Kidney tubule cell (primary cell): ENCODE measurements around the gene CCDC57.

ENCODE experiments used
- DNase-seq: peaks from one replicate; pipeline ENCODE4 v3.0.0-alpha.2; 2018; ENCODE audit warnings: low spot score

Gene CCDC57

GRCh38 chr17:82061047-82061925 is 151.4 kb downstream of the CCDC57 start:
- no peak for DNase-seq

- DNase-seq, result no peak
These were observed 152.0 kb downstream of the CCDC57 start for GRCh38 chr17:82060614-82061013.

- no peak for DNase-seq
These were observed 152.7 kb downstream of the CCDC57 start for GRCh38 chr17:82060001-82060380.

- no peak for DNase-seq
These were observed 153.2 kb downstream of the CCDC57 start for GRCh38 chr17:82059272-82060000.

GRCh38 chr17:82058855-82059249 is 153.8 kb downstream of the CCDC57 start:
- DNase-seq, result no peak

- no peak for DNase-seq
These were observed 154.3 kb downstream of the CCDC57 start for GRCh38 chr17:82058230-82058854.

- DNase-seq, result no peak
These were observed 155.7 kb downstream of the CCDC57 start for GRCh38 chr17:82056729-82057621.

- DNase-seq, result no peak
These were observed 156.5 kb downstream of the CCDC57 start for GRCh38 chr17:82055965-82056728.

- no peak for DNase-seq
These were observed 157.3 kb downstream of the CCDC57 start for GRCh38 chr17:82055023-82055964.

- DNase-seq, result no peak
These were observed 158.2 kb downstream of the CCDC57 start for GRCh38 chr17:82054351-82055022.

GRCh38 chr17:82053556-82054263 is 158.9 kb downstream of the CCDC57 start:
- DNase-seq, result no peak

GRCh38 chr17:82053130-82053529 is 159.5 kb downstream of the CCDC57 start:
- DNase-seq, result no peak

- DNase-seq, result peak; percentile 14
These were observed 160.0 kb downstream of the CCDC57 start for GRCh38 chr17:82052638-82053059.

- peak; percentile 69 for DNase-seq
These were observed 160.6 kb downstream of the CCDC57 start, which contains the start of the genes GPS1 and RFNG for GRCh38 chr17:82051776-82052637. GPS1 (plus strand) TSS chr17:82051898; CDS start chr17:82051932, 34 bp downstream. RFNG (minus strand) TSS chr17:82051811; CDS start chr17:82051766, 45 bp downstream.
